ENCODE data around the gene C1orf159. TPM values are rescaled to one million over a fixed set of nuclear protein-coding genes. Genes with fewer than 3 reads are reported as not detected.

The C1orf159 gene
- total RNA-seq, 1 donor from 2014 or later, result 7.7 TPM

DNA sequence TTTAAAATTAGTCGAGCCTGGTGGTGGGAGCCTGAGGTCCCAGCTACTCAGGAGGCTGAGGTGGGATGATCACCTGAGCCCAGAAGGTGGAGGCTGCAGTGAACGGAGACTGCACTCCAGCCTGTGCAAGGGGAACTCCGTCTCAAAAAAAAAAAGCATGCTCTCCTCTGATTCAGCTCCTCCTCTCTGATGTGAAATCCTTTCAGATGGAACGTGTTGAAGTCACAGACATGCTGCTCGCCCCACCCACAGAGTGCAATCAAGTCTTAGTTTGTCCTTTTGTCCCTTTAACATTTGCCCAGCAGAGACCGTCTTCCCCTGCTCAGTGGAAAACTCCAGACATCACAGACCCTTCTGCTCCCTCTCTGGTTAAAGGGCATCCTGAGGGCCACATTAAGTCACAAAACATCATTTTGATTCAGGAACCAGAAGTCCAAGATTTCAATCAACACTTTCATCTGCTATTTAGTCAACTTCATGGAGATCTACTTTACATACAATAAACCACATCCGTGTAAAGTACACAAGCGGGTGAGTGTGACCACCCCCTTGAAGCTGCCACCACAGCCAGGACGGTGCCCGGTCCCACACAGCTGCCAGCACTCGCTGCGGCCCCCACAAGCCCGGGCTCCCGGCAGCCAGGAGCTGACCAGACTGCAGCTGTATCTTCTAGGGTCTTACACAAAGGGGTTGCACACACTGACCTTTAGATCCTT is 22.8 kb downstream of the C1orf159 start:
- DNase-seq (ENCODE audit: low spot score), result no peak

- DNase-seq (ENCODE audit: low spot score), result no peak
Observed at GRCh38 chr1:1092149-1092855, 23.6 kb downstream of the C1orf159 start.

DNA sequence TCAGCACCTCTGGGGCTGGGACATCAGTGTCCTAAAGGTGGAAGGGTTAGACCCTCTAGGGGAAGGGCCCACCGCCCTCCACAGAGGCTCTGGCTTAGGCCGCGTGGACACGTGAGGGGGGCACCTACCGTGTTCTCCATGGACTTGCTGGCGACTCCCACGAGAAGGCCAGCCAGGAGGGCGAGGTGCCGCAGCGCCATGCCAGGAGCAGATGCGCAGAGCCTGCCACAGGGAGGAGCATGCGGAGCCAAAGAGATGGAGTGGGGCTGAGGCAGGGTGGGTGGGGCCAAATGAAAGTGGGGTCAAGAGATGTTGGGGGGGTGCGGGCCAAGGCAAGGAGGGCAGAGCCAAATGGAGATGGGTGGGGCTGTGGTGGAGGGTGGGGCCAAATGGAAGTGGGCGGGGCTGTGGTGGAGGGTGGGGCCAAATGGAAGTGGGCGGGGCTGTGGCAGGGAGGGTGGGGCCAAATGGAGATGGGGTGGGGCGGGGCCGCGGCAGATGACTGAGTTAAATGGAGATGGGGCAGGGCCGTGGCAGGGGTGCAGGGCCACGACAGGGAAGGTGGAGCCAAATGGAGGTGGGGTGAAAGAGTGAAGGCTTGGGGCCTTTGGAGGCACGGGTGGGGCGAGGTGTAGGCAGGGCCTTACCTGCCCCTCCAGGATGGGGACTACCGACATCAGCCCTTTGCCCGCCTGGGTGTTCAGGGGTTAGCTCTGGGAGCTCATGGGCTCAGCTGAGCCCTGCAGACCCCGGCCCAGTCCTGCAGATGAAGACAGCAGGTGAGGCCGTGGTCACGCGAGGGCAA is 24.3 kb downstream of the C1orf159 start:
- DNase-seq (ENCODE audit: low spot score), result no peak

GRCh38 chr1:1090424-1091343 is 25.2 kb downstream of the C1orf159 start:
- DNase-seq (ENCODE audit: low spot score), result no peak

GRCh38 chr1:1089731-1090423 is 26.0 kb downstream of the C1orf159 start:
- no peak for DNase-seq (ENCODE audit: low spot score)

- no peak for DNase-seq (ENCODE audit: low spot score)
Observed at GRCh38 chr1:1088801-1089680, 26.8 kb downstream of the C1orf159 start.

DNA sequence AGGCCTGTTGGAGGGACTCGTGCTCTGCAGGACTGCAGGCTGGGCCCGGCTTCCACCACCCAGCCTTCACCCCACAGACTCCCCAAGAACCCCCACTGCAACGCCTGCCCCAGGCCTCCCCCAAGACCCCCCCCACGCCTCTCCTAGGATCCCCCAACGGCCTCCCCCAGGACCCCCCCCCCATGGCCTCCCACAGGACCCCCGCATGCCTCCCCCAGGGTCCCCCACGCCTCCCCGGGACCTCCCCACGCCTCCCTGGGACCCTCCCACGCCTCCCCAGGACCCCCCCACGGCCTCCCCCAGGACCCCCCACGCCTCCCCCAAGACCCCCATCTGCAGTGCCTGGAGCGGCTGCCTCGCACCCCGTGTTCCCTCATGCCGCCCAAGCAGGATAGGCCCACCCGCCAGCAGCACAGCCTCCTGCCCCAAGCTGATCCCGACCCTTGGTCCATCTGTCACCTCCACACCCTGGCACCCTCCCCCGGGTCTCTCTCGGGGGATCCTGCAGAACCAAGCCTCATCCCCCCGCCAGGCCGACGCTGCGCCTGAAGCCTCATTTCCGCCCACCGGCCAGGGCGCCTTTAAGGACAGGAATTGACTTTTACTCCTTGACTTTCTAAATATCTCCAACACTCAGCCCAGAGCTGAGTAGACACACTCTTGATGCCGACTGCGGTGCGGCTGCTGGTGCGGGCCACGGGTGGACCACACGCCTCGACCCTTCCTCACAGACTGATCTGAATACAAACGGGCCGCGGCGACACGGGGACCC is 27.7 kb downstream of the C1orf159 start:
- no peak for DNase-seq (ENCODE audit: low spot score)

- no peak for DNase-seq (ENCODE audit: low spot score)
Observed at GRCh38 chr1:1087351-1088028, 28.4 kb downstream of the C1orf159 start.

GRCh38 chr1:1086911-1087341 is 29.0 kb downstream of the C1orf159 start:
- DNase-seq (ENCODE audit: low spot score), result no peak

DNA sequence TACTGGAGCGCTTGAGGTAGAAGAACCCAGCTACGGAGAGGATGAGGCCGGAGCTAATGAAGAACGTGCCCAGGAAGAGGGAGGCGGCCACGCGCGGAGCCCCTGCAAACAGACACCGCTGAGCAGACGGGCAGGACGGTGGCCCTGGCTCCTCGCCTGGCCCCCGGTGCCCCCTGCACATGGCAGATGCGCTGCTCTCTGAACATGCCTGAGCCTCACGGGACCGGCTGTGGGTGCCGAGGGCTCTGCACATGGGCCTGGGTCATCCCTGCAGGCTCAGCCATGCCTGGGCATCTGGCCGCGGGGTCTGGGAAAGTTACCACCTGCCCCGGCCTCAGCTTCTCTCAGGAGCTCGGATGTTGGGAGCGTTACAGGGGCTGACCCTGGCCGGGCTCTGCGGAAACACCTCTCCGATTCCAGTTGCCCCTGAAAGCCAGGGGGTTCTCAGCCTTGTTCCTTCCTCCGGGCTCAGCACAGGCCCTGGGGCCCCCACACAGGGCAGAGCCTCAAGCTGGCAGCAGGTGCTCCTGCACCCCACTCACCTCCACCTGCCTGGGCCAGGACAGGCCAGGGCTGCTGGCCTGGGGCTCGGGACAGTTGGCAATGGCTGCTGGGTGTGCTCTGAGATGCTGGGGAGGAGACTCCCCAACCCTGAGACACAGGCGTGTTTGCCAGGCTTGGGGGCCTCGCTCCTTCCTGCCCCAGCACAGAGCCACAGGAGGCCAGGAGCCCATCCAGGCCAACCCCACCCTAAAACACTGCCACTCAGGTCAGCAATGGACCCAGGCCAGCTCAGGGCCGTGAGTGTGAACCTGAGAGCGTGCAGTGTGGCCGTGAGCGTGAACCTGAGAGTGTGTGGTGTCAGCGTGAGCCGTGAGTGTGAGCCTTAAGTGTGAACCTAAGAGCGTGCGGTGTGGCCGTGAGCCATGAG is 29.7 kb downstream of the C1orf159 start:
- DNase-seq (ENCODE audit: low spot score), result no peak

GRCh38 chr1:1085171-1085841 is 30.6 kb downstream of the C1orf159 start:
- DNase-seq (ENCODE audit: low spot score), result no peak

DNA sequence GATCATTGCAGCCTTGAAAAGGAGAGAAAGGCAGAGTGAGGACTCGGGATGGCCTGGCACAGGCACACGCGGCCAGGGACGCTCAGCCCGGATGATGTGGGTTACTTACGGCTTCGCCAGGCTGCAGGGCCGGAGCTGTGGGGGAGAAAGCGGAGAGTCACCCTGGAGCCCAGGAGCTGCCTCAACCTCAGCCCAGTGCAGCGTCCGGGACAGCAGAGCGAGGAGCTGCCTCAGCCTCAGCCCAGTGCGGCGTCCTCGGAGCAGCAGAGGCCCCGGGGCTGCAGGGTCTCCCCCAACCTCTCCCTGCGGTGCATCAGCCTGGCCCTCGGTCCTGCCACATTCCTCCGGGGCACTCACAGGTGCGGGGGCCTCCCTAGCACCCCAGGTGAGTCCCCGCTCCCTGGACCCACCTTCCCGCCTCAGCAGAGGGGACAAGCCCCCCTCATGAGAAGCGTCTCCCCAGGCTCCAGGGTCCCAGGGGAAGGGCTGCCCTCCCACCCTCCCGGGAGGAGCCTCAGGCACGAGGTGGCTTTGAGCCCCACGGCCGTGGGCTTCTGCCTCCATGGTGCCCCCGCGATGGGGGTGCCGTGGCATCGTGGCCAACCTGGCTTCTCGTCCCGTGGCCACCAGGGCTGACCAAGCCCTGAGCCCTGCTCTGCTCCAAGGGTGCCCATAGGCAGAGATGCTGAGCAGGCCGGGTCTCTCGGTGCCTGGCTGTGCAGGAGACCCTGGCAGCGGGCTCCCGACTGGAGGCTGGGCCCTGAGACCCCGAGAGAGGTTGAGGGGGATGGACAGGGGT is 31.3 kb downstream of the C1orf159 start:
- no peak for DNase-seq (ENCODE audit: low spot score)

DNA sequence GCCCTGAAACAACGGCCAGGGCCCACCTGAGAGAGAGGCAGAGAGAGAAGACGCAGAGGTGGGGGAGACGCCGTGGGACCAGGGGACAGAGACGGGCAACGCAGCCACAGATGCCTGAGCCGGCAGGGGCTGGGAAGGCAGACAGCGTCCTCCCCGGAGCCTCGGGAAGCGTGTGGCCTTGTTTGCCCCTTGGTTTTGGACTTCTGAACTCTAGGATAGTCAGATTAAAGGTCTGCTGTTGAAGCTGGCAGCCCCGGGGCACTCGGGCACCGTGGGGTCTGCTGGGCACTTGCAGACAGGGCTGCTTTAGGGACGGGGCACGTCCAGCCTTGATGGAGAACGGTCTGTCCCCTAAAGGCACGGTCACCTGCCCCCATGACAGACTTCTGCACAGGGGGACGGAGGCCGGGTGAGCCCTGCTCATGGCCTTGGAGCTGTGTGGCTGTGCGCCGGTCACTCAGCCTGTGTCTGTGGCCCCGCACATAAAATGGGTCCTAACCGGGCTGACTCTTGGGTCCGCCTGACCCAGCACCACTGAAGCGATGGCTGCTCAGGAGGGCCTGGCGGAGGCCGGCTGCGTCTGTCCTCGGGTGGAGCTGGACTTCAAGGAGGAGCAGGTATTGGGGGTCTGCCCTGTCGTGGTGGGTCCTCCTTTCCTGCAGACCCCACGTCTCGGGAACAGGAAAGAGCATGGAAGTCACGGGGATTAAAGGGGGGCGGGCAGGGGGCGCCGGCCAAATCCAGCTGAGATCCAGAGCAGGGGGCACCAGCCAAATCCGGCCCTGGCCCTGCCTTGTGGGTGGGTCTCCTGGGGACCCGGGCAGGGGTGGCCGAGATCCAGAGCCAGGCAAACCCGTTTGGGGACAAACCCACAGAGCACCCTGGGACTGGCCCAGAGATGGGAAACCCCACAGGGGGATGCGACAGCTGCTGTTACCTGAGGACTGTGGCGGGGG is 32.2 kb downstream of the C1orf159 start:
- no peak for DNase-seq (ENCODE audit: low spot score)

- no peak for DNase-seq (ENCODE audit: low spot score)
Observed at GRCh38 chr1:1082776-1083415, 33.0 kb downstream of the C1orf159 start.
